Spleen (tissue), 7 donors: ENCODE measurements around the gene POU6F2.

Source experiments
- CTCF ChIP-seq, 11 experiments: fragments of 200-600 bp in 7 of 11; fragments of 450-650 bp in 4 of 11; sonication (generic) in 4 of 11; IDR thresholded peaks in 8 of 11; conservative IDR thresholded peaks in 3 of 11; 1 replicate in 7 of 11; 2 replicates in 4 of 11; pipeline versions ENCODE4 v1.4.0 to v1.8.0; 2016 to 2021; ENCODE audit warnings: antibody characterized with exemption in 11 of 11, inconsistent platforms in 4 of 11, mild to moderate bottlenecking in 1 of 11
- POLR2A ChIP-seq, 3 donors: fragments of 450-650 bp; IDR thresholded peaks; one replicate each; pipeline ENCODE4 v1.5.1; 2017; ENCODE audit warnings: antibody characterized with exemption in 3 of 3, mild to moderate bottlenecking in 1 of 3
- POLR2AphosphoS5 ChIP-seq, 3 donors: sonication (generic); formaldehyde crosslinking; IDR thresholded peaks; one replicate each; pipeline ENCODE4 v1.5.1; 2017; ENCODE audit warnings: antibody characterized with exemption in 3 of 3
- donor health status: DM: no; HTN: no; CAD: no; lungs with moderate emphysema.
- donor health status: DM: no; HTN: no; CAD: no.
- donor health status: DM: no; HTN: no; CAD: no.

- TF ChIP-seq CTCF (IDR thresholded peaks at IDR 0.05 in 8 of 11, conservative IDR thresholded peaks at IDR 0.05 in 3 of 11), result no peak
- no peak for TF ChIP-seq POLR2A (IDR thresholded peaks at IDR 0.05)
- TF ChIP-seq POLR2AphosphoS5 (IDR thresholded peaks at IDR 0.05), result no peak
These were observed 65.0 kb downstream of the POU6F2 start for GRCh38 chr7:39042670-39043069.
